NCI-H82 treated with DMSO at 0.1 percent for 48 hours (cell line): ENCODE measurements around the gene PALLD.
"Not testable (repeated sequence)": the region's sequence is repeated elsewhere in the genome, so short reads cannot be mapped to it uniquely, and the experiment has no call there.

ENCODE experiments used
- DNase-seq: peaks from one replicate; lab custom pipeline; 2025; ENCODE audit not compliant: unreplicated experiment; lab: John Stamatoyannopoulos, UW

Gene PALLD

GRCh38 chr4:168491563-168491962, 5.3 kb upstream of the PALLD start:
- DNase-seq, result no peak

- DNase-seq, result no peak
Observed at GRCh38 chr4:168498251-168498650, 1.4 kb downstream of the PALLD start.

- DNase-seq, result no peak
Observed at GRCh38 chr4:168499241-168499640, 2.4 kb downstream of the PALLD start.

GRCh38 chr4:168501407-168501806, 4.6 kb downstream of the PALLD start:
- no peak for DNase-seq

GRCh38 chr4:168502861-168503260, 6.0 kb downstream of the PALLD start:
- DNase-seq, result no peak

GRCh38 chr4:168503652-168504362, 7.0 kb downstream of the PALLD start:
- DNase-seq, result no peak

GRCh38 chr4:168504526-168504925, 7.7 kb downstream of the PALLD start:
- DNase-seq, result no peak

- no peak for DNase-seq
Observed at GRCh38 chr4:168506014-168506413, 9.2 kb downstream of the PALLD start.

- DNase-seq, result no peak
Observed at GRCh38 chr4:168507178-168507815, 10.4 kb downstream of the PALLD start.

GRCh38 chr4:168508683-168509082, 11.8 kb downstream of the PALLD start:
- no peak for DNase-seq

GRCh38 chr4:168509786-168510185, 12.9 kb downstream of the PALLD start:
- no peak for DNase-seq

- no peak for DNase-seq
Observed at GRCh38 chr4:168511780-168512489, 15.1 kb downstream of the PALLD start.

- DNase-seq, result not testable (repeated sequence)
Observed at GRCh38 chr4:168513826-168514225, 17.0 kb downstream of the PALLD start.

- no peak for DNase-seq
Observed at GRCh38 chr4:168514249-168514852, 17.5 kb downstream of the PALLD start.

GRCh38 chr4:168515222-168516011, 18.6 kb downstream of the PALLD start:
- DNase-seq, result no peak

- DNase-seq, result no peak
Observed at GRCh38 chr4:168516841-168517240, 20.0 kb downstream of the PALLD start.

GRCh38 chr4:168519576-168519975, 22.7 kb downstream of the PALLD start:
- DNase-seq, result no peak

- no peak for DNase-seq
Observed at GRCh38 chr4:168521721-168522120, 24.9 kb downstream of the PALLD start.

- no peak for DNase-seq
Observed at GRCh38 chr4:168522356-168522755, 25.5 kb downstream of the PALLD start.

GRCh38 chr4:168522829-168523489, 26.1 kb downstream of the PALLD start:
- DNase-seq, result no peak
